WTC11 (cell line): ENCODE results near the gene ACP4.
"Not testable (repeated sequence)": the region's sequence is repeated elsewhere in the genome, so short reads cannot be mapped to it uniquely, and the experiment has no call there.

Source experiments
- CBFB ChIP-seq: sonication (generic); formaldehyde crosslinking; IDR thresholded peaks from 2 replicates; pipeline ENCODE4 v1.8.1; 2022; ENCODE audit warnings: mild to moderate bottlenecking, low read depth, missing genetic modification reagents
- CTCF ChIP-seq: fragments of 200-600 bp; IDR thresholded peaks from 2 replicates; pipeline ENCODE4 v1.8.0; 2022; ENCODE audit warnings: antibody characterized with exemption
- TF ChIP-seq, protein P1 (sequence below): sonication (generic); formaldehyde crosslinking; IDR thresholded peaks from 2 replicates; pipeline ENCODE4 v1.8.1; 2022; ENCODE audit warnings: low read depth, mild to moderate bottlenecking, moderate library complexity, missing genetic modification reagents, borderline replicate concordance
- TF ChIP-seq, protein P2 (sequence below): sonication (generic); formaldehyde crosslinking; IDR thresholded peaks from 2 replicates; pipeline ENCODE4 v1.8.0; 2023; ENCODE audit warnings: mild to moderate bottlenecking, missing genetic modification reagents

DNA sequence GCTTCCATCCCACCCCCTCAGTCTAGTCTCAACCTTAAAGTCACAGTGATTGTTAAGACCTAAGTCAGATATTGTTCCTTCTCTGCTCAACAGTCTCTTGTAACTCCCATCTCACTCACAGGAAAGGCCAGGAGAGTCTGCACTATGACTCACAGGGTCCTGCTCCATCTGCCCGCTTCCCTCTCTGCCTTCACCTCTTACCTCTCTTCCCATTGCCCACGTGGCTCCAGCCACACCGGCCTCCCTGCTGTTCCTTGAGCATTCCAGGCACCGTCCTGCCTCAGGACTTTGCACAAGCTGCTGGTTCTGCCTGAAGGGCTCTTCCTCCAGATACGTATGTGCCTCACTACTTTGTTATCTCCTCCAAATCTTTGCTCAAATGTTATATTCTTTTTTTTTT lies 23.0 kb upstream of the ACP4 start:
- not testable (repeated sequence) for TF ChIP-seq CTCF; CBFB (CRISPR knock-in tag)
- TF ChIP-seq, protein P1, sequence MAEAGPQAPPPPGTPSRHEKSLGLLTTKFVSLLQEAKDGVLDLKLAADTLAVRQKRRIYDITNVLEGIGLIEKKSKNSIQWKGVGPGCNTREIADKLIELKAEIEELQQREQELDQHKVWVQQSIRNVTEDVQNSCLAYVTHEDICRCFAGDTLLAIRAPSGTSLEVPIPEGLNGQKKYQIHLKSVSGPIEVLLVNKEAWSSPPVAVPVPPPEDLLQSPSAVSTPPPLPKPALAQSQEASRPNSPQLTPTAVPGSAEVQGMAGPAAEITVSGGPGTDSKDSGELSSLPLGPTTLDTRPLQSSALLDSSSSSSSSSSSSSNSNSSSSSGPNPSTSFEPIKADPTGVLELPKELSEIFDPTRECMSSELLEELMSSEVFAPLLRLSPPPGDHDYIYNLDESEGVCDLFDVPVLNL (CRISPR knock-in tag), result not testable (repeated sequence)
- TF ChIP-seq, protein P2, sequence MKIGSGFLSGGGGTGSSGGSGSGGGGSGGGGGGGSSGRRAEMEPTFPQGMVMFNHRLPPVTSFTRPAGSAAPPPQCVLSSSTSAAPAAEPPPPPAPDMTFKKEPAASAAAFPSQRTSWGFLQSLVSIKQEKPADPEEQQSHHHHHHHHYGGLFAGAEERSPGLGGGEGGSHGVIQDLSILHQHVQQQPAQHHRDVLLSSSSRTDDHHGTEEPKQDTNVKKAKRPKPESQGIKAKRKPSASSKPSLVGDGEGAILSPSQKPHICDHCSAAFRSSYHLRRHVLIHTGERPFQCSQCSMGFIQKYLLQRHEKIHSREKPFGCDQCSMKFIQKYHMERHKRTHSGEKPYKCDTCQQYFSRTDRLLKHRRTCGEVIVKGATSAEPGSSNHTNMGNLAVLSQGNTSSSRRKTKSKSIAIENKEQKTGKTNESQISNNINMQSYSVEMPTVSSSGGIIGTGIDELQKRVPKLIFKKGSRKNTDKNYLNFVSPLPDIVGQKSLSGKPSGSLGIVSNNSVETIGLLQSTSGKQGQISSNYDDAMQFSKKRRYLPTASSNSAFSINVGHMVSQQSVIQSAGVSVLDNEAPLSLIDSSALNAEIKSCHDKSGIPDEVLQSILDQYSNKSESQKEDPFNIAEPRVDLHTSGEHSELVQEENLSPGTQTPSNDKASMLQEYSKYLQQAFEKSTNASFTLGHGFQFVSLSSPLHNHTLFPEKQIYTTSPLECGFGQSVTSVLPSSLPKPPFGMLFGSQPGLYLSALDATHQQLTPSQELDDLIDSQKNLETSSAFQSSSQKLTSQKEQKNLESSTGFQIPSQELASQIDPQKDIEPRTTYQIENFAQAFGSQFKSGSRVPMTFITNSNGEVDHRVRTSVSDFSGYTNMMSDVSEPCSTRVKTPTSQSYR, result not testable (repeated sequence)
